Smooth muscle cell (in vitro differentiated cells): Measurements from ENCODE around the gene SCYGR6. TPM values are rescaled to one million over a fixed set of nuclear protein-coding genes. Genes with fewer than 3 reads are reported as not detected.
A peak's percentile ranks its signal among the peaks of the same experiment; 100 is the strongest.

ENCODE experiments used
- DNase-seq: peaks from one replicate; lab custom pipeline; 2025; ENCODE audit not compliant: unreplicated experiment; lab: John Stamatoyannopoulos, UW
- H2AFZ ChIP-seq: fragments of 200-600 bp; sonication (generic); 2 replicates; pipeline ENCODE4 v1.6.0; 2016; ENCODE audit warnings: antibody characterized with exemption, low read depth, mild to moderate bottlenecking
- H3F3A ChIP-seq: fragments of 200-600 bp; sonication (generic); 2 replicates; pipeline ENCODE4 v1.6.0; 2017; ENCODE audit warnings: antibody characterized with exemption, low read depth
- H3K27ac ChIP-seq: fragments of 200-600 bp; sonication (generic); 2 replicates; pipeline ENCODE4 v1.5.1; 2016; ENCODE audit warnings: low read depth, mild to moderate bottlenecking
- H3K27me3 ChIP-seq: fragments of 200-600 bp; sonication (generic); 2 replicates; pipeline ENCODE4 v1.6.1; 2016; ENCODE audit warnings: low read depth, mild to moderate bottlenecking
- H3K36me3 ChIP-seq: fragments of 200-600 bp; sonication (generic); 2 replicates; pipeline ENCODE4 v1.5.1; 2016; ENCODE audit warnings: low read depth
- H3K4me1 ChIP-seq: fragments of 200-600 bp; sonication (generic); 2 replicates; pipeline ENCODE4 v1.5.1; 2016; ENCODE audit warnings: low read depth
- H3K4me2 ChIP-seq: fragments of 200-600 bp; sonication (generic); 2 replicates; pipeline ENCODE4 v1.6.0; 2016; ENCODE audit warnings: mild to moderate bottlenecking
- H3K4me3 ChIP-seq: fragments of 200-600 bp; sonication (generic); 2 replicates; pipeline ENCODE4 v1.5.1; 2016; ENCODE audit warnings: mild to moderate bottlenecking
- H3K79me2 ChIP-seq: fragments of 200-600 bp; sonication (generic); 2 replicates; pipeline ENCODE4 v1.6.0; 2016; ENCODE audit warnings: low read depth, mild to moderate bottlenecking
- H3K9ac ChIP-seq: fragments of 200-600 bp; sonication (generic); 2 replicates; pipeline ENCODE4 v1.6.0; 2016; ENCODE audit warnings: low read depth
- H3K9me3 ChIP-seq: fragments of 200-600 bp; sonication (generic); replicated peaks from 2 replicates; pipeline ENCODE4 v1.5.1; 2016; ENCODE audit warnings: low read depth
- H4K20me1 ChIP-seq: fragments of 200-600 bp; sonication (generic); 2 replicates; pipeline ENCODE4 v1.6.0; 2016; ENCODE audit warnings: low read depth
- WGBS: methylation state at CpG from one replicate; pipeline ENCODE4 v1.1.7; 2016; ENCODE audit warnings: low lambda C conversion rate; 5-methylcytosine and 5-hydroxymethylcytosine counted together
- polyA plus RNA-seq: library from polyadenylated mRNA; unstranded; fragments of >200 nt; fragmentation: Nextera tagmentation; extraction: Ambion mirVana; gene quantifications from 2 replicates; pipeline ENCODE4 v1.2.1, GENCODE V29; 2016
- total RNA-seq: library from RNA; depleted of rRNA; stranded (reverse); fragments of >200 nt; gene quantifications from 2 replicates; pipeline ENCODE4 v1.2.3, GENCODE V29; 2014
- TF ChIP-seq, protein P1 (sequence below): fragments of 200-600 bp; sonication (generic); IDR thresholded peaks from 2 replicates; pipeline ENCODE4 v1.5.1; 2017; ENCODE audit warnings: borderline replicate concordance, mild to moderate bottlenecking, antibody characterized with exemption; ENCODE audit not compliant: insufficient read depth, poor library complexity, severe bottlenecking

SCYGR6 gene
- total and polyA plus RNA-seq, 2 experiments from 2014 or later, result not detected

DNA sequence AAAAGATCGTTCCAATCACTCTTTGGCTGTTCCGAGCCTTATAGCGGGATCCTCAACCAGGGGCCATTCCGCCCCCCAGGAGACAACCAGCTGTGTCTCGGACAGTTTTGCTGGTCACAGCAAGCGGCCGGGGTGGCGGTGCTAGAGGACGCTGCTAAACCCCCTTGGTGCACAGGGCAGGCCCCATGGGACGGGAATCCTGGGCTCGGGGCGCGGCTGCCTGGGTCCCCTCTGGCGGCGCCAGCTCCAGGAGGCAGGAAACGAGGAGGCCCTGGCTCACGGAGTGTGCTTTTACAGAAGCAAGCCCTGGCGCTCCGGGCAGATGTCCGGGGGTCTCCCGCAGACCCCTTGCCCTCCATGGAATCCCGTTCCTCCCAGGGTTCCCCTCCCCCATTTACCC lies 43.3 kb upstream of the SCYGR6 start:
- Histone ChIP-seq H3K4me1 (no peaks in the 10 kb centered on the region), H3K27ac (no peak overlapping the region), H3K9me3 (no peaks in the 10 kb centered on the region), H2AFZ (no peak overlapping the region), H3K9ac (no peak overlapping the region), H4K20me1 (no peaks in the 10 kb centered on the region), H3K4me2 (no peak overlapping the region), H3K4me3 (no peak overlapping the region), H3F3A (no peaks in the 10 kb centered on the region), H3K36me3 (no peaks in the 10 kb centered on the region), H3K79me2 (no peaks in the 10 kb centered on the region), H3K27me3 (no peaks in the 10 kb centered on the region)
- TF ChIP-seq, protein P1, sequence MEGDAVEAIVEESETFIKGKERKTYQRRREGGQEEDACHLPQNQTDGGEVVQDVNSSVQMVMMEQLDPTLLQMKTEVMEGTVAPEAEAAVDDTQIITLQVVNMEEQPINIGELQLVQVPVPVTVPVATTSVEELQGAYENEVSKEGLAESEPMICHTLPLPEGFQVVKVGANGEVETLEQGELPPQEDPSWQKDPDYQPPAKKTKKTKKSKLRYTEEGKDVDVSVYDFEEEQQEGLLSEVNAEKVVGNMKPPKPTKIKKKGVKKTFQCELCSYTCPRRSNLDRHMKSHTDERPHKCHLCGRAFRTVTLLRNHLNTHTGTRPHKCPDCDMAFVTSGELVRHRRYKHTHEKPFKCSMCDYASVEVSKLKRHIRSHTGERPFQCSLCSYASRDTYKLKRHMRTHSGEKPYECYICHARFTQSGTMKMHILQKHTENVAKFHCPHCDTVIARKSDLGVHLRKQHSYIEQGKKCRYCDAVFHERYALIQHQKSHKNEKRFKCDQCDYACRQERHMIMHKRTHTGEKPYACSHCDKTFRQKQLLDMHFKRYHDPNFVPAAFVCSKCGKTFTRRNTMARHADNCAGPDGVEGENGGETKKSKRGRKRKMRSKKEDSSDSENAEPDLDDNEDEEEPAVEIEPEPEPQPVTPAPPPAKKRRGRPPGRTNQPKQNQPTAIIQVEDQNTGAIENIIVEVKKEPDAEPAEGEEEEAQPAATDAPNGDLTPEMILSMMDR, result no peak
- 96% methylated on average over 22 of the region's 22 CpGs for WGBS
- no peak for DNase-seq

DNA sequence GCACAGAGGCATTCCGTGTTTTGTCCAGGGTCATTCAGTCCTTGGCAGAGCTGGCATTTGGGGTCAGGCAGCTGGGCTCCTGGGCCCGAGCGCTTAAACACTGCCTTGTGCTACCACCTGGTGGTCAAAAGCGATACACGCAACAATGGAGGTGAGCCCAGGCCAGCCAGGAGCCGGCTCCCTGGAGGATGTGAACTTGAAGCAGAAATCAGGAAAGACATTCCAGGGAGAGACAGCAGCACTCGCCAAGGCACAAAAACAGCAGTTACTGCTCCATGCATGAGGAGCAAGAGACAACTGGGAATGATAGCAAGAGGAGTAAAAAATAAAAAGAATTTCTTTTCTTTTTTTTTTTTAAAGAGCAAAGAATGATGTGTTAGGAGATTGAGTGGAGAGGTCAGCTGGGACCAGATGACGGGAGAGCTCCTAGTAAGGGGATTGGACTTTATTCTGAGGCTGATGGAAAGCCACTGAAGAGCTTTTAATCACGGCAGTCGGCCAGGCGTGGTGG lies 41.9 kb upstream of the SCYGR6 start:
- Histone ChIP-seq H3K4me2 (peak overlapping the region; percentile 37), H4K20me1 (no peaks in the 10 kb centered on the region), H3K4me1 (no peaks in the 10 kb centered on the region), H3F3A (peaks cover 3% of the 10 kb centered on the region), H3K9me3 (no peaks in the 10 kb centered on the region), H2AFZ (peak overlapping the region; percentile 96), H3K9ac (no peak overlapping the region), H3K79me2 (no peaks in the 10 kb centered on the region), H3K36me3 (no peaks in the 10 kb centered on the region), H3K4me3 (no peak overlapping the region), H3K27ac (peak overlapping the region; percentile 56), H3K27me3 (no peaks in the 10 kb centered on the region)
- 33% methylated on average over 11 of the region's 11 CpGs for WGBS
- TF ChIP-seq, protein P1, result peak; percentile 87
- DNase-seq, result peak; percentile 29

DNA sequence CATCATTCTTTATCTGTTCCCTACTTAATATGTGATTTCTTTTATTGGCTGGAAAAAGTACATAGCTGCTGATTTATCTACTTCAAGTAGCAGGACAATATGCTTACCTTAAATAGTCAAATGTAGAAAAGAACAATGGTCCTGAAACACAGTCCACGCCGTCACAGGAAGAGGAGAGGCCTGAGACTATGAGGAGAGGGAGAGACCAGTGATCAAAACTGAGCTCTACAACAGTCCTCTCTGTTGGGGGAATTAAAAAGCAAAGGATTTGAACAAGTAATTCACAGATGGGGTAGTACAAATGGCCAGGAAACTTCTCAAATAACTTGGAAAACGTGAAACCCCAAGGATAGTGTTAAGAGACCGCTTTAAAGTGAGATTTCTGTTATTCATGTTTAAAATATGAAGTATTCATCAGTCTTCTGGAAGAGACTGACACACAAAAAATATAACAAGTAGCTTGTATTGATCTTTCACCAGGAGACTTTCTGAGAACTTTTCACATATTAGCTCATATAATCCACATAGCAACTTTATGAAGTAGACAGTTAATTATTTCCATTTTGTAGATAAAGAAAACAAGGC lies 41.3 kb upstream of the SCYGR6 start:
- Histone ChIP-seq H3K9me3 (no peaks in the 10 kb centered on the region), H3K27ac (peak overlapping the region; percentile 56), H3K4me1 (no peaks in the 10 kb centered on the region), H3K79me2 (no peaks in the 10 kb centered on the region), H3K9ac (no peak overlapping the region), H3F3A (peaks cover 4% of the 10 kb centered on the region), H3K36me3 (no peaks in the 10 kb centered on the region), H3K4me3 (no peak overlapping the region), H3K27me3 (no peaks in the 10 kb centered on the region), H2AFZ (peak overlapping the region; percentile 96), H4K20me1 (no peaks in the 10 kb centered on the region), H3K4me2 (peak overlapping the region; percentile 37)
- WGBS, result 44% methylated on average over 4 of the region's 4 CpGs
- DNase-seq, result no peak
- TF ChIP-seq, protein P1, result no peak
